ENCODE measurements around the gene KLC1. TPM values are rescaled to one million over a fixed set of nuclear protein-coding genes. Genes with fewer than 3 reads are reported as not detected.

KLC1 gene
- total RNA-seq, 1 experiment from 2014 or later = 306 TPM

- Histone ChIP-seq H3K27me3 (ENCODE audit: low read length) (no peaks in the 10 kb centered on the region), H3K4me2 (ENCODE audit: low read length) (no peak overlapping the region), H2AFZ (ENCODE audit: low read length) (no peak overlapping the region), H3K9ac (ENCODE audit: low read length) (no peak overlapping the region), H4K20me1 (ENCODE audit: low read length) (no peaks in the 10 kb centered on the region), H3K9me2 (replicated peaks; ENCODE audit: low read length) (no peaks in the 10 kb centered on the region), H3K4me1 (ENCODE audit: insufficient read depth, low read length) (peaks cover 14% of the 10 kb centered on the region), H3F3A (ENCODE audit: low read length, unreplicated experiment) (peaks cover 4% of the 10 kb centered on the region), H3K79me2 (ENCODE audit: low read length) (peaks cover 50% of the 10 kb centered on the region), H3K27ac (ENCODE audit: low read length) (no peak overlapping the region), H3K9me3 (ENCODE audit: low read length) (no peaks in the 10 kb centered on the region), H3K4me3 (ENCODE audit: low read length) (no peak overlapping the region), H3K36me3 (ENCODE audit: low read depth, low read length) (no peaks in the 10 kb centered on the region; the same call in 1 of the 2 replicates)
- no peak for DNase-seq
- intact Hi-C loops (cut with micrococcal nuclease) = no loop called here
- CTCF ChIA-PET = no interaction called here
- TF ChIP-seq EZH2phosphoT487 (IDR thresholded peaks at IDR 0.05; ENCODE audit: borderline replicate concordance, low read length) (no peak), EZH2 (IDR thresholded peaks at IDR 0.05; ENCODE audit: low read length, unreplicated experiment) (no peak), CTCF (conservative IDR thresholded peaks at IDR 0.05; ENCODE audit: low read depth, low read length) (no peak)
- no TSS peak for BruUV-seq (replicated peaks)
- ATAC-seq = no peak
- POLR2A ChIA-PET (ENCODE audit: unreplicated experiment) = no interaction called here
These were observed 96.9 kb downstream of the KLC1 start for GRCh38 chr14:103725739-103726395.

- POLR2A ChIA-PET (ENCODE audit: unreplicated experiment) = no interaction called here
- no peaks in the 10 kb centered on the region; the same call in 1 of the 2 replicates for H3K36me3 ChIP-seq (ENCODE audit: low read depth, low read length)
These were observed 97.5 kb downstream of the KLC1 start for GRCh38 chr14:103726474-103726873.

GRCh38 chr14:103727313-103727980 is 98.4 kb downstream of the KLC1 start:
- H3K9ac ChIP-seq (ENCODE audit: low read length) = no peak overlapping the region
- H3K27me3 ChIP-seq (ENCODE audit: low read length) = no peaks in the 10 kb centered on the region
- intact Hi-C loops (cut with micrococcal nuclease) = no loop called here
- H3K4me3 ChIP-seq (ENCODE audit: low read length) = no peak overlapping the region
- no TSS peak for BruUV-seq (replicated peaks)
- no peak for TF ChIP-seq CTCF (conservative IDR thresholded peaks at IDR 0.05; ENCODE audit: low read depth, low read length)
- TF ChIP-seq EZH2phosphoT487 (IDR thresholded peaks at IDR 0.05; ENCODE audit: borderline replicate concordance, low read length) = no peak
- TF ChIP-seq EZH2 (IDR thresholded peaks at IDR 0.05; ENCODE audit: low read length, unreplicated experiment) = no peak
- no peaks in the 10 kb centered on the region for H4K20me1 ChIP-seq (ENCODE audit: low read length)
- no peak overlapping the region for H3K27ac ChIP-seq (ENCODE audit: low read length)
- POLR2A ChIA-PET (ENCODE audit: unreplicated experiment) = no interaction called here
- no peaks in the 10 kb centered on the region for H3K4me1 ChIP-seq (ENCODE audit: insufficient read depth, low read length)
- H3K79me2 ChIP-seq (ENCODE audit: low read length) = peaks cover 38% of the 10 kb centered on the region
- H3K9me3 ChIP-seq (ENCODE audit: low read length) = no peaks in the 10 kb centered on the region
- CTCF ChIA-PET = no interaction called here
- H3F3A ChIP-seq (ENCODE audit: low read length, unreplicated experiment) = no peaks in the 10 kb centered on the region
- H3K9me2 ChIP-seq (replicated peaks; ENCODE audit: low read length) = no peaks in the 10 kb centered on the region
- DNase-seq = no peak
- H3K4me2 ChIP-seq (ENCODE audit: low read length) = no peak overlapping the region
- no peak overlapping the region for H2AFZ ChIP-seq (ENCODE audit: low read length)
- no peaks in the 10 kb centered on the region; the same call in 1 of the 2 replicates for H3K36me3 ChIP-seq (ENCODE audit: low read depth, low read length)
- ATAC-seq = no peak

More at GRCh38 chr14:103726474-103726873, 97.5 kb downstream of the KLC1 start:
- no peaks in the 10 kb centered on the region for H3K9me3 ChIP-seq (ENCODE audit: low read length)
- no peaks in the 10 kb centered on the region for H4K20me1 ChIP-seq (ENCODE audit: low read length)
- no TSS peak for BruUV-seq (replicated peaks)
- CTCF ChIA-PET = no interaction called here
- ATAC-seq (no peak), DNase-seq (no peak)
- no peak overlapping the region for H3K4me3 ChIP-seq (ENCODE audit: low read length)
- intact Hi-C loops (cut with micrococcal nuclease) = no loop called here
- H3K4me2 ChIP-seq (ENCODE audit: low read length) = no peak overlapping the region
- H3K9ac ChIP-seq (ENCODE audit: low read length) = no peak overlapping the region
- H3K4me1 ChIP-seq (ENCODE audit: insufficient read depth, low read length) = peaks cover 8% of the 10 kb centered on the region
- peaks cover 4% of the 10 kb centered on the region for H3F3A ChIP-seq (ENCODE audit: low read length, unreplicated experiment)
- no peaks in the 10 kb centered on the region for H3K9me2 ChIP-seq (replicated peaks; ENCODE audit: low read length)
- no peak overlapping the region for H3K27ac ChIP-seq (ENCODE audit: low read length)
- no peaks in the 10 kb centered on the region for H3K27me3 ChIP-seq (ENCODE audit: low read length)
- no peak overlapping the region for H2AFZ ChIP-seq (ENCODE audit: low read length)
- H3K79me2 ChIP-seq (ENCODE audit: low read length) = peaks cover 44% of the 10 kb centered on the region
- TF ChIP-seq EZH2 (IDR thresholded peaks at IDR 0.05; ENCODE audit: low read length, unreplicated experiment) = no peak

All from PC-3 (cell line).